ENCODE measurements around the gene FHOD3.

FHOD3 gene

DNA sequence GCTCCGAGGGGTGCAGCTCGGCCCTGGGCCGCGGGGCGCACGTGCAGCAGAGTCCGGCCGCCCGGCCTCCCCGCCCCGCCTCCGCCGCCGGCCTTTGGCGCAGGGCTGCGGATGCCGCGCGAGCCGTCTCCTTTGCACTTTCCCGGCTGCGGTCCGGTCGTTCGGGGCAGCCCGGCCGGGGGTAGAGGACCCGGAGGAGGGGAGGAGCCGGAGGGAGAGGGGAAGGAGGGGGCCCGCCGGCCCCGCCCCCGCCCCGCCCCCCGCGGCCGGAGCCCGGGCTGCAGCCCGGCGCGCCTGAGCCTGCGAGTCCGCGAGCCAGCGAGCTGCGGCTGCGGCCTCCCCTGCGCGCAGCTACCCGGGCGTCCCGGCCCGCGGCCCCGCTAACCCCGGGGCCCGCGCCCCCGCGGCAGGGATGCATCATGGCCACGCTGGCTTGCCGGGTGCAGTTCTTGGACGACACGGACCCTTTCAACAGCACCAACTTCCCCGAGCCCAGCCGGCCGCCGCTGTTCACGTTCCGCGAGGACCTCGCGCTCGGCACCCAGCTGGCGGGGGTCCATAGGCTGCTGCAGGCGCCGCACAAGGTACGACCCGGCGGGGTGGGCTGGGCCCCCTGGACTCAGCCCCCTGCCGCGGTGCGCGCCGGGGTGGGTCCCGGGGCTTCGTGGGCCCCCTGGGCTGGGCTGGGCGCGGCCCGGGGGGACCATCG, at the start of gene FHOD3:
FHOD3 (plus strand) TSS at position 297 of the 709 bp plus-strand sequence; CDS start at position 420, 123 bp downstream.
- no peak for DNase-seq

DNA sequence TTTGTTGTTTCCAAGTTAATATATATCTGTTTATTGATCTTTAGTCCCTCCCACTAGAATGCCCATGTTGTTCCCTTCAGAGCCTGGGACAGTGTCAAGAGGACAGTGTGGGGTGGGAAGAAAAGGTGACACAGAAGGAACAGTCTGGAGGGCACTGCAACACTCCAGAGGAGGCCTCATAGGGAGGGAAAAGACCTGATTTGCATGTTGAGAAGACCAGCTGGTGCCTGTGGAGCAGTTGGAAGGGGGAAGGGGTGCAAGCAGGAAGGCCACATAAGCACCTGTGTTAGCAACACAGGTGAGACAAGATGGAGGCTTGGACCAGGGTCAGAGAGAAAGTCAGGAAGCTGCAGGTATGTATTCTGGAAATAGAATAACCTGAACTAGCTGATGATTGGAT, 48.1 kb upstream of the FHOD3 start:
- no peak for DNase-seq

DNA sequence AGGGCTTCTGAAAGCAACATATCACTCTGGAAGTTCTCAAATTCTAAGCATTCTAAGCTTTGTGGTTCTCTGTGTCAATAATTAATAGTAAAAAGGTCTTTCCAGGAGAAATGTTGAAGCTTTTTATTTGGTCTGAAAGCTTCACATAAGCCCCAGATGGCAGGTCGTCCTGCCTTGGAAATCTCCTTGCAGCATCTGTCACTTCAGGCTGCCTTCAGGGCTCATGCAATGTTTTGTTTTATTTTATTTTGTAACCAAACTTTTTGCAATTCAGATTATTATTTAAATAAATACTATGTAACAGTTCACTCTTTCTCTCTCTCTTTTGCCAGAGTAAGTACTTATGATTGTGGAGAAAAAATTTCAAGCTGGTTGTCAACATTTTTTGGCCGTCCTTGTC, 46.7 kb upstream of the FHOD3 start:
- DNase-seq, result no peak

DNA sequence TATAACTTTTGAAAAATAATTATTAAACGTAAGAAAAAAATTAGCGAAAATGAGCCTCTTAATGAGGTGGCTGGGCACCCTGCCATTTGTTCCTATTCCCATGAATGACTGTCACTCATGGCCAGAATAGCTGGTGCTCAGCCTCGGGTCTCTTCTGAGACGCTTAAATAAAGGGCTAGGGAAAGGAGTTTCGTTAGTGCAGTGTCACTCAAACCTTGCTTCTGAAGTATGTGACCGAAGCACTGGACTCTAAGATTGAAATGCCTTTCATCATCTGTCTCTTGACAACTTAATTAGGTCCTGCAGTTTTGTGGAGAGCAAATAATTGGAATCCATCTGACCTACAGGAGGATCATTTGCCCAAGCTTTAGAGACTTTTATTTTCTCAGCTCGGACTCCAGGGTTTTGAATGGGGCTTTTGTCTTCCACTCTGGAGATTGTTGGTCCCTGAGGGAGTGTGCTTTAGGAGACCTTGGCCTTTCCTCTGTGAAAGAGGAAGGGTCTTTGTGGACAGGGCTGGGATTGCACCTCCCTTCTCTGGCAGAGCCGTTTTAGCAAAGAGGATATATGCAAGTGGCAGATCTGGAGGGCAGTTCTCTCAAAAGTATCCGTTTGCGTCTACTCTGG, 42.3 kb upstream of the FHOD3 start:
- DNase-seq, result no peak

DNA sequence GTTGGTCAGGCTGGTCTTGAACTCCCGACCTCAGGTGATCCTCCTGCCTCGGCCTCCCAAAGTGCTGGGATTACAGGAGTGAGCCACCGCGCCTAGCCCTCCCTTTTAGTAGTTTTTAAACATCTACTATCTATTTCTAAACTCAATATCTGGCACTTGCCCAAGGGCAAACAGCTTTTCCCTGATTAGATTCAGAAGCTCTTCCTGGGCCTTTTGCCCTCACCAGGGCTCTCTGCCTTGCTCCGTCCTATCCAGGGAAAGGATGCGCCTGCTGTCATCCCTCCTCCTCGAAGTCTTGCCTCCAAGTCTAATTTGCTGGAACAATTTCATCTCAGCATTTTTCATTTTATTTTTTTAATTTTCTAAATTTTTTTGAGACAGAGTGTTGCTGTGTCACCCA, 41.4 kb upstream of the FHOD3 start:
- no peak for DNase-seq

DNA sequence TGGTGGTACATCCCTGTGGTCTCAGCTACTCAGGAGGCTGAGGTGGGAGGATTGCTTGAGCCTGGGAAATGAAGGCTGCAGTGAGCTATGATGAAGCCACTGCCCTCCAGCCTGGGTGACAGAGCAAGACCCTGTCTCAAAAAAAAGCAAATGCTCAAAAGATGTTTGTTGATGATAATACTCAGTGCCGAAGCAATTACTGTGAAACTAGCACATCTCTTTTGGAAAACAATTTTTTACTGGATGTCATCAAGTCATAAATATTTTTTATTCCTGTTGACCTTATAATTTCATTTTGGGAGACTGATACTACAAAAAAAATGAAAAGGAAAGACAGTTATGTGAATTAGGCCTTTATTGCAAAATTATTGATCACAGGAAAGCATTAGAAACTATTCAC, 34.5 kb upstream of the FHOD3 start:
- DNase-seq, result no peak

DNA sequence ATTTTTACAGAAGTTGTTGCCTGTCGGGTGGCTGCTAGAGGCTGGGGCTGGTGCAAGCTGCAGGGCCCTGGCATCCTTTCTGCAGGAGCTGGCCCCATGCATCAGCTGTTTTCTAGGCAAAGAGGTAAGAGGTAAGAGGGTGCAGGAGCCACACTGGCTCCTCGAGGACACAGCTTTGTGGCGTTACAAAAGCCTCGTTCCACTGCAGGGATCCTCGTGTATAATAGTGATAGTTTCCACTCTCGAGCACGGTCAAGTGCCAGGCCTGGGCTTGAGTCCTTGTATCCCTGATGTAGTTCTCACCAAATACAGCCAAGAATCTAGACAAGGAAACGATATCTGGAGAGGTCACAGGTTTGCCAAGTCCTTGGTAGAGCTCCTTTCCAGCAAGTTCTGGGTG, 33.2 kb upstream of the FHOD3 start:
- DNase-seq, result no peak

DNA sequence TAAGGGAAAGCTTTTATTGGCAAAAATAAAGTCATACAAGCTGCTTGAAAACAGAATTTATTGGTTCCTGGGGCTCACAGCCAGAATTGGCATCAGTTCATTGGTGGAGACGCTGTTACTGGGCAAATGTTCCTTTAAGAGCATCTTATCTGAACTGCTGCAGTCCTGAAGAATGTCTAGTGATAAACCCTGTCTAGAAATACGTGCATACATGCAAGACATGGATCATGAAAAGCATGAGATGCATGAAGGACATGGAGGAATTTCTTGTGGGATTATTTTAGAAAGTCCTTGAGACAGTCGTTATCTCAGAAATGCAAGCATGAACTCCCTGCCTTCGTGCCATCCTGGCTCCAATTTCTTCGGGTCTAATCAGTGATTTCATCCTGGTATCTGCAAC, 32.5 kb upstream of the FHOD3 start:
- DNase-seq, result no peak

DNA sequence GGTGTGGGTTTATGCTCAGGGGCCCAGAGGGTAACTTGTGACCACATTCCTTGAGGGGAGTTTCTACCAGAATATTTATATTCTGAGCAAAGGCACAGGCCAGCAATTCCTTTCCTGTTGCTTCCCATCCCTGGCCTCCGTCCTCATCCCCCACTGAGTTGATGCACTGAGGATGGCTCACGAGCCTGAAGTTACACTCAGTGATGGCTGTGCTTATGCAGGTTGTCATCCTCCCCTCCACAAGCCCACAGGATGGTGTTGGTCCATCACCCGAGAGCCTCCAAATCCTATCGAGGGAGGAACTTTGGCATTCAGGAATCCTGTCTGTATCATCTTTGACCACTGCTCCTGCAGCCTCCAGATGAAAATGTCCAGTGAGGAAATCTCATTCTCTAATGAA, 28.4 kb upstream of the FHOD3 start:
- no peak for DNase-seq

DNA sequence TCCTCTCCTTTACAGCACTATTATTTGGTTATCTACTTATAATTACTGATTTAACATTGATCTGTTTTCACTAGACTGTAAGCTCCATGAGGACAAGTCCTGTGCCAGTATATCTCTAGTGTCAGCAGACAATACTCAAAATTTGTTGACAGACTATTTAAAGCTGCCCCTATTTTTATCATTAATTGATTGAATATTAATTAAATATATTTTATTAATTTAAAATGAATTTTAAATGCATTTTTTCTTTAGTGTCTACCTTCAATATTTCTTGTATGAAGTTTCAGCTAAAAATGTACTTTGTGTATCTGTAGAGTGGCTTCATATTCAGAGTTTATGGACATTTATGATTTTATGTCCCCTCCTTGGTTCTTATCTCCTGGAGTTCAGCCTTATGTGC, 26.4 kb upstream of the FHOD3 start:
- no peak for DNase-seq

DNA sequence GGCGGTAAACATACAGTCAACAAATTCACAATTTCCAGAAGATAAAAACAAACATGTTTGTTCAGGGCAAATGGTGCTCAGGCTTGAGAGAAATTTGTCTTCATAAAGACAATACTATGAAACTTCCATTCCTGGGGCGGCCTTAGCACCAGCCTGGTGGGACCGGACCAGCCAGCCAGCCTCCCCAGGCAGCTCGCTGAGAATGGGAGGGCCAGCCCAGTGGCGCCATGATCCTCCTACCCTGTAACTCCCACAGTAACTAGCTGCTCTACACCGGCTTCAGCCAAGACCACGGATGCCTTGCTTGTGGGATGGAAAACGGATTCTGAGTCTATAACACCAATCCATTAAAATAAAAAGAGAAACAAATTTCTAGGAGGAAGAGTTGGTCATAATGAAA, 24.2 kb upstream of the FHOD3 start:
- no peak for DNase-seq

DNA sequence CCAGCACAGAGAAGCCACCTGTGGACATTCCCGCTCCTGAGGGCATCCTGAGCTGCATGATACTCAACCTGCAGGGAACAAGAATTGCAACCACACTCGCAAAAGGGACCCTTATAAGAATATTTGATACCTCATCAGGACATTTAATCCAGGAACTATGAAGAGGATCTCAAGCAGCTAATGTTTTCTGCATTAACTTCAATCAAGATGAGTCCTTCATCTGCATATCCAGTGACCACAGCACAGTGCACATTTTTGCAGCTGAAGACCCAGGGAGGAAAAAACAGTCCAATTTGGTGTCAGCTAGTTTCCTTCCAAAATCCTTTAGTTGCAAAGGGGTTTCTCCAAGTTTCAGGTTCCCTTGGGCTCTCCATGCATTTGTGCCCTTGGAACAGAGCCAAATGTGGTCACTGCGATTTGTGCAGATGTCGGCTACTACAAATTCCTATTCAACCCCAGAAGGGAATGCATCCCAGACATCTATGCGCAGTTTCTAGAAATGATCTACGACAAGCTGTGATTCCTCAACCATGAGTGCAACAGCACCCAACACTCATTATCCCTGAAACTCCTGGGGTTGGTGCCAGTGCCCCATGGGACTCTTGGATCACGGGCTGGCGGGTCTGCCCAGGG, 23.3 kb upstream of the FHOD3 start:
- DNase-seq, result no peak

DNA sequence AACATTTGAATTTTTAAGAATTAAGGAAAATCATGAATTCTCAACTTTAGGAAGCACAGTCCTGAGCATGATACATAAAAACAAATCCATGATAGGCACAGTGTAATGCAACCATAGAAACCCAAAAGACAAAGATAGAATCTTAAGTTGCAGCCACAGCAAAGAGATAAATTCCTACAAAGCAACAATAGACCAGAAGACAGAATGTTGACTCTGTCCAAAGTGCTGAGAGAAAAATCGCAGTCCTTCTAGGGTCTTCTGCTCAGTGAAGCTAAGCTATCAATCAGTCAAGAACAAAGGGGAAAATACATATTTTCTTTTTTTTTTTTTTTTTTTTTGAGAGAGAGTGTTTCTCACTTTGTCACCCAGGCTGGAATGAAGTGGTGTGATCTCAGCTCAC, 22.0 kb upstream of the FHOD3 start:
- DNase-seq, result no peak

DNA sequence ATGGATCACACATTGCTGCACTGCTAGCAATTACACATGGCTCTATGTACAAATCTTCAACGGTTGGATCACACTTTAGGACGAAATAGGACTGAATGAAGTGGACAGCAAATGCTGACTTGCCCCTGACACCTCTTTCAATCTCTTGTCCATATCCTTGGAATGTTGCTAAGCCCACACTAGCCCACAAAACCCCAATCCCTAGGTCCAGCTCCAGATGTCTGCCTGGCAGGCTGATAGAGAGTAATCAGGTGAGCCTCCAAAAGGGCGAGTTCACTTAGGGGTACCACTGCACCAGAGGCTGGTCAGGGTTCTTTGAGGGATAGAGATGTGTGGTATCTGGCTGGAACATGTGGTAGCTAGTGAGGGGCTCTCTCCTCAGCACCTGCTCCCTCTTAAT, 18.5 kb upstream of the FHOD3 start:
- no peak for DNase-seq

DNA sequence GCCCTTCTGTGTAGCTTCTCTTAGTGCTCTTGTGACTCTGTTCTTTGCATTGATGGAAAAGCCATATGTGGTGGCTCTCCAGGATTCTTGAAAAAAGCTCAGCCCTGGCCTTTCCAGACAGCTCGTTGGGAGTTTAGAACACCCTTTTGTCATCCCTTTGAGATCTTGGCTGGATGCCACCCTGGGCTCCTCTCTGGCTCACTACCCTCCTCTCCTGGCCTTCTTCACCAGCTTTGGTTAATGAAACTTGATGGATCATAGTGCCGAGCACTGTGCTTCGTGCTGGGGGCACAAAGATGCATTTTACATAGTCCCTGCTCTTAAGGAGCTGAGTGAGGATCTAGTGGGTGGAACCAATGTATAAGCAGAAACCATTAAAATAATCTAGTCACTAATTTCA, 15.6 kb upstream of the FHOD3 start:
- DNase-seq, result no peak

DNA sequence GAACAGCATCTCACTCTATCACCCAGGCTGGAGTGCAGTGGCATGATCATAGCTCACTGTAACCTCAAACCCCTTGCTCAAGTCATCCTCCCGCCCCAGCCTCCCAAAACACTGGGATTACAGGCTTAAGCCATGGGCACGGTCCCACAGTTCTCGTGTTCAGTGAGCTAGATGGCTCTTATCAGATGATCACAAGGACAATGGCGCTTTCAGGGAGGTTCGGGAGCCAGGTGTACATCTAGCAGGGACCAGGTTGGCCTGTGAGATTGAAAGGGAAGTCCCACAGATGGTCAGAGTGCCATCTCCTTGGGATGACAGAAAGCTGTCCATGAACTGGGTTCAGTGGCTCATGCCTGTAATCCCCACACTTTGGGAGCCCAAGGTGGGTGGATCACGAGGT, 14.1 kb upstream of the FHOD3 start:
- DNase-seq, result no peak

DNA sequence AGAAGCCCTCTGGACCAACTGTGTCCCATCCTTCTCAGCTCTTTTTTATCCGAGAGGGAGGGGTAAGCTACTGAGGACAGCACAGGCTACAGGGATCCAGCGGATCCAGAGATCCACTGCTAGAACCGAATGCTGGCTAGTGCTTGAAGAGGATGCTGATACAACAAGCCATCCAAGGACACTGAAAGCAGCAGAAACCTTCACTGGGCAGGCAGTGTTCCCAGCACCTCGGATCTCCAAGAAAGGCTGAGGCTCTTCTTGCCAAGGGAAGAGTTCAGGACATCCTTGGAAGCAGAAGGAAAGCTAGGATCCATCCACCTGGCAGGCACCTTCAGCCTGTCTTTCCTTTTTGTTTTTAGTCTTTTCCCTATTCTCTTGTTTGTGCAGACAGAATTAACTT, 13.2 kb upstream of the FHOD3 start:
- DNase-seq, result no peak

DNA sequence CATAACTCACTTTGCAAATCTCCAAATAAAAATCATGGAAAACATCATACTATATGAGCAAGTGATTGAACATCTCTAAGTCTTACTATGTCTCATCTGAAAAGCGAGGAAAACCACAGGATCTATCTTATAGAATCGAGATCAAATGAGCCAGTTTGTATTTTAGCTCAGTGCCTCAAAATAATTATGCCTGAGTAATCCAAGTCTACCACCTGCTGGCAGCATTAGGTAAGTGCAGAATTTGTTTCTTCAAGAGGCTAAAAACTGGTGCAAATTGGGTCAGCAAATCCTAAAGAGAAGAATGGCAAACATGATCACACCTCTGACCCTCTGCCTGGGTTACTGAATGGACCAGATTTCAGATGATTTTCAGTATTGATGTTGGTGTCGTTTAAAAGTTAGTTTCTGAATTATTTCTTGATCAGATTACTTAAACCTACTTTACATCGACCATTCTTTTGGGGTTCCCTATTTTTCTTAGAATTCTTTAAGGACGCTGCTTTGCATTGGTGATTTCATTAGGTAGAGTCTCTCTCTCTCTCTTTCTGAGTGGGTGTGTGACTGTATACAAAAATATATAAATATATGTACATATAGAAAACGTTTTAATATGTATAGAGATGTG, 12.7 kb upstream of the FHOD3 start:
- DNase-seq, result peak; percentile 12

DNA sequence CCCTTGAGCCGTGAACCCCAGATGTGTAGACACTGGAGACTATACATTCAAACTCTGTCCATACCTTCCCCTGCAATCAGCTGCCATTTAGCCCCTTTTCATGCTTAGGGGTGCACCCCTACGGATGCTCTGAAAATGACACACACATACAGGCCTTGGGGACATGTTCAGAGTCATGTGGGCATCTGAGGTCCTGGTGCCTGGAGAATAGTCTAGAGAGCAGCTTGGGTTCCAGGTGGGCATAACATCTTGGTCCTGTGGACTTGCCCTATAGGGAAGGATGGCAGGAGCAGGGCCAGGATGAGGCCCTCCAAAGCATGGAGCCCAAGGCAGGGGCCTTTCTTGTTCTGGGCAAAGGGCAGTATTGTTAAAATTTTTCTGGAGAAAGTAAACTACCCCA, 9.9 kb upstream of the FHOD3 start:
- DNase-seq, result no peak

DNA sequence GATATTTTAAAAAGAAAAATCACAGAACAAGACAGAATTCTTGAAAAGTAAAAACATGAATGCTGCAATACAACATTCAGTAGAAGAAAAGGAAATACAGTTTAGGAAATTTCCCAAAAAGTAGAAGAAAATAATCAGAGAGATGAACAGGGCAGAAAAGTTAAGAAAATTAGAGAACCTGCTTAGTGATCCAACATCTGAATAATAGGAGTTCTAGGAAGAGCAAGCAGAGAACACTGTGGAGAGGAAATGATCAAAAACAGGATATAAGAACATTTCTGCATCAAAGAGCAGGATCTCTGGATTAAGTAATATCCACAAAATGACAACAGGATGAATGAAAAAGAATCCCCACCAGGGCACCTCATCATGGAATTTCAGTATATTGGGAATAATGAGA, 8.8 kb upstream of the FHOD3 start:
- no peak for DNase-seq

DNA sequence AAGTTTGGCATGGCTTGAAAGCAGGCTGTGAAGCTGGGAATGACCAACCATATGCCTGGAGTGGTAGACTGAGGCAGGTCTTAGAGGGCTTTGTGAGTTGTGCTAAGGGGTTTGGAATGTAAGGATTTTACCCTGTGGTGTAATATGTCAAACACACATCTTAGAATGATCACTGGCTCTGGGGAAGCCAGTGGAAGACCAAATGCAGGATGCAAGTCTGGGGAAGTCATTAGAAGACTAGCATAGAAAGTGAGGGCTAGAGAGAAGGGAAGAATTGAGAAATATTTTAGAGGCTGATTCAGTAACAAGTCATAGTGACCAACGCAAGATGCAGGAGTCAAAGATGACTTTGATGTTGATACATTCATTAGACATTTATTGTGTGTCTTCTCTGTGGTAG, 3.5 kb upstream of the FHOD3 start:
- no peak for DNase-seq

DNA sequence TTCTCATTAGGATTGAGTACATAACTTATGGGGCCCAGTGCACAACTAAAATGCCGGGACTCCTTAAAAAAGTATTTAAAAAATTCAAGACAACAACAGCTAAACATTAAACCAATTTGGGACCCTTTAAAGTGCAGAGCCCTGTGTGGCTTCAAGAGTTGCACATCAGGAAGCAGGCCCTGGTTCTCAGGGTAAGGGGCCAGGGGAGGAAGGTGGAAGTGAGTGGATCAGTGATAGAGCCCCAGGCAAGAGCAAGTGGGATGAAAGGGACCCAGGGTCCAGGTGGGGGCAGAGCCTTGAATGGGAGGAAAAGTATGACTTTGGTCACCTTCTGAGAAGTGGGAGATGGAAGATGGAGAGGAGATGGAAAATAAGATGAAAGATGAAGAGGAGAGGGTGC, 2.3 kb upstream of the FHOD3 start:
- no peak for DNase-seq

DNA sequence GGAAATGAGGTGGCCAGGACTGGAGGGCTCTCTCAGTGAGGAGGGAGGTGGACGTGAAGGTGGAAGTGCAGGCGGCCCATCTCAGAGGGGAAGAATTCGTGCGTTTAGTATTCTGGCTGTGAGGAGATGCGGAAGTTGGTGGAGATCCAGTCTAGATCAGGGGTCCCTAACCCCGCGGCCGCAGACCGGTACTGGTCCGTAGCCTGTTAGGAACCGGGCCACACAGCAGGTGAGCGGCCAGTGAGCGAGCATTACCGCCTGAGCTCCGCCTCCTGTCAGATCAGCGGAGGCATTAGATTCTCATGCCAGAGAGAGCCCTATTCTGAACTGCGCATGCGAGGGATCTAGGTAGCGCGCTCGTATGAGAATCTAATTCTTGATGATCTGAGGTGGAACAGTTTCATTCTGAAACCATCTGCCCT, 1.6 kb upstream of the FHOD3 start:
- DNase-seq, result no peak

All from CD4-positive, alpha-beta T cell treated with Interferon gamma for 1 hour (primary cell).